ENCODE measurements around the gene CGRRF1.

CGRRF1 gene

DNA sequence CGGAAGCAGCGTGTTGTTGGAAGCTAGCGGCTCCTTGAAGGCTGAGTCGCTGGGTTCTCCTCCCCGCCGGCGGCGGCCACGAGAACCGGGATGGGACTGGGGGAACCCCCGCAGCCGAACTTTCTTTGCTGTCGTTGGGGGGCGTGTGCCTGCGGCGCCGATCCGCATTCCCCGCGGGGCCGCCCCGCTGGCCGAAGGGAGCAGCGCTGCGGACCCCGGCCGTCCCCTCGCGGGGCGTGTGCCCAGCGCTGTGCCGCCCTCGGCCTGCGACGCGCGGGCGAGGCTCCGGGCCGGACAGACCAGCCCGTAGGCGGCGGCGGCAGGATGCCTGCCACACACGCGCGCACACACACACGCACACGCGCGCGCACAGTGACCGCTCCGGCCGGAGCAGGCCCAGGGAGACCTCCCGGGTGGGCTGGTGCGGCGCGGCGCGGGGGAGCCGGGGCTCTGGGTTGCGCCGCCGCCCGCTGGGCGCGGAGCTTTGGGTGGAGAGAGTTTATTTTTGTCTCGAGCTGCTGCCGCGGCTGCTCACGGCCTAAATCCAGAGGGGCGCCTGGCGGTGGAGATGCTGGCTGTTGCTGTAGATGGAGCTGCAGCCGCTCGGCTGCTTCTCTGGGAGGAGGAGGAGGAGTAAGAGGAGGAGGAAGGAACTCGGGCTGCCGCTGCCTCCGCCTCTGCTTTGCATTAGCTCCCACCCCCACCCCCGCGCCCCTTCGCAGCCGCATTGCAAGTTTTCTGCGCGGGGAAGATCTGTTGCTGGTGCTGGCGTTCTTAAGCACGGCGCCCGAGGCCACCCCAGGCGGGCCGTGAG lies 56.9 kb downstream of the CGRRF1 start, which contains the start of gene SAMD4A:
Gene SAMD4A, plus strand, starts transcription at position 719 of the 814 bp plus-strand sequence. CDS start 789 bp downstream, outside the sequence.
- TF ChIP-seq CTCF (IDR thresholded peaks at IDR 0.05): no peak
- peak within 1 kb of the TSS; percentile 91 for H3K4me3 ChIP-seq
- DNase-seq (ENCODE audit: low spot score): peak; percentile 90
- peak within 1 kb of the TSS; percentile 98 for H3K27ac ChIP-seq

DNA sequence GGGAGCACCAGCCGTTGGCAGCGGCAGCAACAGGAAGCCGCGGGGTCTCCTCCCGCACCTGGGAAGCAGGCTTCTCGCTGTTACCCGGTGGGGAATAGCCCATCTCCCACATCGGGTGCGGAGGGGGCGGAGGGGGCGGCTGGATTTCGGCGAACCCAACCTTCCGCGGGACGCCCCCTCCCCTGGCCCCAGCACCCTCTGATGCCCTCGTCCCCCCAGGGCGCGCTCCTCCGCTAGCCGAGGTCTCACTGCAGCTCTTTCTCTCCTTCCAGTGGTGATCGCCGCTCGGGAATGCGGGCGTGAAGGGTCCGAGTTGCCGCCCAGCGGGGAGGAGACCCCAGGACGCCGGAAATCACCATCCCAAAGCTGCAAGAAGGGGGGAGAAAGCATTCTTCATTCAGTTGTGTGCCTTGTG lies 57.5 kb downstream of the CGRRF1 start:
- Histone ChIP-seq H3K27ac (peak overlapping the region; percentile 98), H3K4me3 (peak overlapping the region; percentile 91)
- no peak for DNase-seq (ENCODE audit: low spot score)
- TF ChIP-seq CTCF (IDR thresholded peaks at IDR 0.05): no peak

- peak; percentile 76 for DNase-seq (ENCODE audit: low spot score)
- peak overlapping the region; percentile 91 for H3K4me3 ChIP-seq
- peak; percentile 11 for TF ChIP-seq CTCF (IDR thresholded peaks at IDR 0.05)
- H3K27ac ChIP-seq: peak overlapping the region; percentile 98
These were observed 58.2 kb downstream of the CGRRF1 start for GRCh38 chr14:54567639-54568561.

DNA sequence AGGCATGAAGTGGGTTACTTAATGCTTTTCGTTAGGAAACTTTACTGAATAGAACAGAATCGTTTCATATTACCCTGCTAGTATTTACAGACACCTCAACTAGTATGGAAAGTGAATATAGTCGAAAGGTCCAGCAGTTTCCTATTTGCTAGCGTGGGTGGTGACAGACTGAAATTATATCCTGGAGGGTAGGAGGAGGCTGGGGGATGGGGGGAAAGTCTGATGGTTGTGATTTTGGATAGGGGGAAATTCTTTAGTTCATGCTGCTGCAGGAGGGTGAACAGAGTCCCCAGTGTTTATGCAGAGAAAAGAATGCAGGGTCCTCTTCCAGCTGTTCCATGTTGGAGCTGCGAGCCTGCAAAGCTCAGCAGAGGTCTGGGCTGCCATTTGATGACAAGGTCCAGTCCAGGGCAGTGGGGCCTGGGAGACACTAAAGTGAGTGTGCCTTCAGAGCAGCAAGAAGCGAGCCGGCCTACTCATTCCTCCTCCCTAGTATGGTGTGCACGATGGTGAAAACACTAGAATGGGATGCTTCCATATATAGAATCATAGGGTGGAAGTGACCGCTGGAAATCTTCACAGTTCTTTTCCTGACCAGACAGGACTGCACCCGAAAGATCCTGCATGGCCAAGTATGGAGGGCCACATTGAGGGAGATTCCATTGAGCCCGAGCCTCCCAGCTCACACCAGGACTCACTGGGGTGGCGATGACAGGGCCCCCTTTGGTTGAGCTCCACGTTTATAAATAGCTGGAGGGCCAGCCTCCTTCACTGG lies 59.3 kb downstream of the CGRRF1 start:
- no peak for TF ChIP-seq CTCF (IDR thresholded peaks at IDR 0.05)
- Histone ChIP-seq H3K27ac (peak overlapping the region; percentile 98), H3K4me3 (peak overlapping the region; percentile 91)
- DNase-seq (ENCODE audit: low spot score): peak; percentile 79

- Histone ChIP-seq H3K27ac (peak overlapping the region; percentile 98), H3K4me3 (peak overlapping the region; percentile 91)
- DNase-seq (ENCODE audit: low spot score): no peak
- no peak for TF ChIP-seq CTCF (IDR thresholded peaks at IDR 0.05)
These were observed 60.3 kb downstream of the CGRRF1 start for GRCh38 chr14:54570047-54570446.

DNA sequence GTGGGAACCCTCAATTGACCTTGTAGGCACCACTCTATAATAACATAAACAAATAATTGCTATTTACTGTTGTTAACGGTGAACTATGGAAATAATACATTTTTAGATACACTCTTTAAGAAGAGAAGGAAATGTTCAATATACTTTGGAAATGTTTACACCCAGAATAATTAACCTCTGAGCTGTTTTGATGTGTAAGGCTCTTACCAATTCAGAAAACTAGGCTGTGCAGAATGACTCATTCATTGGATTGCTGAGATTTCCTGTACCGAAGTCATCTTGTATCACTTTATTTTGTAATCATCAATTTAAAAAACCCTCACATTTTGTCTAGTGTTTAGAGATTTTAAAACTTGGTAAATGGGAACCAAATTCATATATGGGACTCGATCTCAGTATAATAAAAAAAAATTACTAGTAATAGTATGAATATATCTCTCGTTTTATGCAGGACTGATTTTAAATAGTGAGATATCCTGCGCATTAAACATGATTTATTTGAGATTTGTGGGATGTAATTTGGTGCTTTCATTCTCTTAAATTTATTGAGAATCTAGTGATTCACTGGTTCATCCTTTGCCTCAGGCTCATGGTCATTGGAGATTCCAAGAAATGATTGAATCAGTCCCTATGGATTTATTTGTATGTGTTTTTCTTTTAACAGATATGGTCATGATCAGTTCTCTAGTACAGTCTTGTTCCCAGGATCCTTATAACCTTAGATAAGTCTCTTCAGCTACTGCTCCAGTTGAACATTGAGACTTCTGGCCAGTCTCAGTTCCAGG lies 61.1 kb downstream of the CGRRF1 start:
- Histone ChIP-seq H3K27ac (peak overlapping the region in 1 of 2 donors; percentile 98), H3K4me3 (peak overlapping the region; percentile 91)
- no peak for TF ChIP-seq CTCF (IDR thresholded peaks at IDR 0.05)
- DNase-seq (ENCODE audit: low spot score): no peak
